VCaP (cell line): Measurements from ENCODE around the gene MED17.
A peak's percentile ranks its signal among the peaks of the same experiment; 100 is the strongest.

Source experiments
- H3K27ac ChIP-seq: fragments of 450-650 bp; 2 replicates; pipeline ENCODE4 v1.5.1; 2017
- CTCF ChIP-seq: fragments of 450-650 bp; conservative IDR thresholded peaks from 2 replicates; pipeline ENCODE4 v1.5.1; 2017; ENCODE audit warnings: mild to moderate bottlenecking, moderate library complexity

MED17 gene

GRCh38 chr11:93740031-93740729 lies 43.9 kb upstream of the MED17 start:
- H3K27ac ChIP-seq, result peak overlapping the region; percentile 99
- TF ChIP-seq CTCF, result no peak

GRCh38 chr11:93740730-93741093 lies 43.4 kb upstream of the MED17 start:
- H3K27ac ChIP-seq, result peak overlapping the region; percentile 99
- 0 out of 2 replicates have a peak, but pooled peaks have one; percentile 8 for TF ChIP-seq CTCF

GRCh38 chr11:93741094-93741881 lies 42.8 kb upstream of the MED17 start, which contains the start of the genes C11orf54 and TAF1D:
Gene C11orf54 (plus strand): TSS chr11:93741672. CDS start chr11:93747394, 5,722 bp downstream.
Gene TAF1D (minus strand): TSS chr11:93741495. CDS start chr11:93739304, 2,191 bp downstream.
- H3K27ac ChIP-seq, result peak within 1 kb of the TSS; percentile 99
- no peak for TF ChIP-seq CTCF

- peak overlapping the region; percentile 99 for H3K27ac ChIP-seq
- no peak for TF ChIP-seq CTCF
Measured at GRCh38 chr11:93741882-93742226, 42.2 kb upstream of the MED17 start.

GRCh38 chr11:93743291-93743690 lies 40.8 kb upstream of the MED17 start:
- TF ChIP-seq CTCF, result no peak
- peak overlapping the region; percentile 99 for H3K27ac ChIP-seq

- TF ChIP-seq CTCF, result no peak
- H3K27ac ChIP-seq, result peak overlapping the region; percentile 99
Measured at GRCh38 chr11:93744669-93745004, 39.4 kb upstream of the MED17 start.

GRCh38 chr11:93745005-93745755 lies 38.9 kb upstream of the MED17 start:
- 0 out of 2 replicates have a peak, but pooled peaks have one; percentile 9 for TF ChIP-seq CTCF
- H3K27ac ChIP-seq, result peak overlapping the region; percentile 99
